Panc1 (cell line): ENCODE results near the gene LRRC73. TPM values are rescaled to one million over a fixed set of nuclear protein-coding genes. Genes with fewer than 3 reads are reported as not detected.

Source experiments
- ATAC-seq: fragments of 200-7000 bp; cut with Tn5 transposase; 2 replicates; pipeline ENCODE4 v1.9.1; 2020; ENCODE audit warnings: mild to moderate bottlenecking, moderate library complexity
- Bru-seq: library from RNA; stranded (reverse); fragments of 400-500 nt; gene quantifications from one replicate; lab custom pipeline; 2021; lab: Mats Ljungman, UMichigan
- BruChase-seq, 2 experiments: library from RNA; stranded (reverse); fragments of 400-500 nt; gene quantifications; one replicate each; lab custom pipeline; 2021; lab: Mats Ljungman, UMichigan
- BruUV-seq: library from RNA; stranded (reverse); fragments of 400-500 nt; replicated peaks from 2 replicates; lab custom pipeline; 2021; lab: Mats Ljungman, UMichigan
- CTCF ChIA-PET: fragments of 300-600 bp; sonication (Branson Sonifier 250); formaldehyde crosslinking; loops from one replicate; lab custom pipeline; 2022; ENCODE audit warnings: antibody characterized with exemption; lab: Charles Lee
- POLR2A ChIA-PET: fragments of 300-600 bp; sonication (Branson Sonifier 250); formaldehyde crosslinking; loops from one replicate; lab custom pipeline; 2022; ENCODE audit warnings: antibody characterized with exemption; lab: Charles Lee
- DNase-seq: peaks from one replicate; pipeline ENCODE4 v3.0.0-alpha.2; 2010; ENCODE audit warnings: low read depth, low spot score
- H3K27ac ChIP-seq: 2 replicates; pipeline ENCODE4 v1.5.1; 2011; ENCODE audit warnings: mild to moderate bottlenecking, low read length, inconsistent platforms
- H3K27me3 ChIP-seq: fragments of 200-500 bp; sonication (Bioruptor generic); 2 replicates; pipeline ENCODE4 v1.6.0; 2014; ENCODE audit warnings: low read length, inconsistent platforms; ENCODE audit not compliant: control insufficient read depth, insufficient read depth
- H3K36me3 ChIP-seq: fragments of 200-500 bp; sonication (Bioruptor generic); 2 replicates; pipeline ENCODE4 v1.5.1; 2014; ENCODE audit warnings: inconsistent platforms, mild to moderate bottlenecking, low read length, moderate library complexity; ENCODE audit not compliant: control insufficient read depth, insufficient read depth
- H3K4me1 ChIP-seq: 2 replicates; pipeline ENCODE4 v1.5.1; 2011; ENCODE audit warnings: inconsistent platforms, mild to moderate bottlenecking, low read length, moderate library complexity; ENCODE audit not compliant: control insufficient read depth, insufficient read depth
- H3K4me3 ChIP-seq, 2 experiments: 2 replicates each; pipeline ENCODE4 v1.5.1; 2011 to 2012; ENCODE audit warnings: low read depth in 2 of 2, low read length in 2 of 2, mild to moderate bottlenecking in 2 of 2, inconsistent platforms in 1 of 2, moderate library complexity in 1 of 2
- H3K9me3 ChIP-seq: fragments of 200-500 bp; sonication (Bioruptor generic); 2 replicates; pipeline ENCODE4 v1.5.1; 2014; ENCODE audit warnings: low read depth, mild to moderate bottlenecking, inconsistent platforms, low read length, moderate library complexity; ENCODE audit not compliant: control insufficient read depth, insufficient read depth
- CTCF ChIP-seq: fragments of 450-650 bp; IDR thresholded peaks from 2 replicates; pipeline ENCODE4 v1.5.1; 2017; ENCODE audit warnings: mild to moderate bottlenecking
- POLR2AphosphoS5 ChIP-seq: IDR thresholded peaks from 2 replicates; pipeline ENCODE4 v1.6.1; 2012; ENCODE audit warnings: mild to moderate bottlenecking, low read depth, low read length, moderate library complexity
- REST ChIP-seq, 2 experiments: IDR thresholded peaks; 2 replicates each; pipeline ENCODE4 v1.6.1; 2011 to 2012; ENCODE audit warnings: low read depth in 2 of 2, control low read depth in 1 of 2, low read length in 1 of 2, mild to moderate bottlenecking in 1 of 2, moderate library complexity in 1 of 2; ENCODE audit not compliant: insufficient read depth in 1 of 2
- SIN3A ChIP-seq: IDR thresholded peaks from 2 replicates; pipeline ENCODE4 v1.6.1; 2012; ENCODE audit warnings: low read depth, mild to moderate bottlenecking, low read length, moderate library complexity, borderline replicate concordance; ENCODE audit not compliant: insufficient read depth
- TCF7L2 ChIP-seq: IDR thresholded peaks from 2 replicates; pipeline ENCODE4 v1.6.1; 2011; ENCODE audit warnings: mild to moderate bottlenecking, low read depth, low read length, inconsistent platforms
- in situ Hi-C: cut with HindIII; loops from 2 replicates; pipeline ENCODE4 v1.10.0; 2016; ENCODE audit warnings: low sequenced_read_pairs, low pct_unique_long_range_greater_than_20kb
- intact Hi-C: fragments of 100-400 bp; cut with micrococcal nuclease; formaldehyde crosslinking; loops from one replicate; pipeline ENCODE4 v1.10.0; 2022; ENCODE audit not compliant: unreplicated experiment
- long read RNA-seq: library from polyadenylated mRNA; unstranded; transcript quantifications from one replicate; pipeline ENCODE4 v2.0.0, GENCODE V29; 2021; ENCODE audit not compliant: unreplicated experiment
- polyA plus RNA-seq: library from polyadenylated mRNA; unstranded; fragments of >200 nt; gene quantifications from one replicate; pipeline ENCODE4 v1.2.1, GENCODE V29; 2012; ENCODE audit warnings: missing spikeins; ENCODE audit not compliant: insufficient read length
- total RNA-seq: library from RNA; stranded (reverse); gene quantifications from one replicate; pipeline ENCODE4 v1.2.1, GENCODE V29; 2021; ENCODE audit not compliant: unreplicated experiment

LRRC73 gene, protein sequence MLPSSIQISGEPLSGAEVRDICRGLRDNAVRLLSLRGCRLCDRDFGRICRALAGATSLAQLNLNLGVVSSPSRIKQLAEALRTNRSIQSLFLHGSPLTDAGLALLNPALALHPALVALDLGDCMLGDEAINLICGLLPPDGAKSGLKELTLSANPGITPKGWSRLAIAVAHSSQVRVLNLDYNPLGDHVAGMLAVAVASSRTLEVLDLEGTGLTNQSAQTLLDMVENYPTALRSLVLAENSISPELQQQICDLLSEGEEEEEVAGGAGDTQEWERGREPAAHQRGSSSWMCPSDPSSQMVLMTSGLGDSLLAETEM
- 2.9 TPM for total RNA-seq
- 2.8 TPM for polyA plus RNA-seq
- Bru-seq, nascent RNA, result percentile 38 among the genes with signal in this experiment
- BruChase-seq, experiment 1, labeled RNA remaining after a 2-hour chase, result percentile 33 among the genes with signal in this experiment
- percentile 32 among the genes with signal in this experiment for BruChase-seq, experiment 2, labeled RNA remaining after a 6-hour chase
- long read RNA-seq, partial matches to known transcripts, result 3 of 6 reads
- long read RNA-seq, other reads (novel, unspliced or antisense), result 1 of 6 reads

GRCh38 chr6:43509984-43510826 is at the start of gene LRRC73:
LRRC73 (minus strand) TSS chr6:43510346; CDS start chr6:43509785, 561 bp downstream.
- no TSS peak for BruUV-seq
- Histone ChIP-seq H3K9me3 (no peaks in the 10 kb centered on the region), H3K4me3 (peak within 1 kb of the TSS; percentile 52 to 59), H3K4me1 (peaks cover 14% of the 10 kb centered on the region), H3K36me3 (peaks cover 3% of the 10 kb centered on the region; the same call in 1 of the 2 replicates), H3K27me3 (no peaks in the 10 kb centered on the region), H3K27ac (peak within 1 kb of the TSS; percentile 70)
- in situ Hi-C loops (no loop called here), intact Hi-C loops (no loop called here)
- no peak for DNase-seq
- POLR2A ChIA-PET, result interaction anchor here (0.6 to 0.8 kb wide), 2 partner anchors 32 to 141 kb away, joined by 3 read pairs; partner anchors contain the start of gene ZNF318
- no peak for TF ChIP-seq CTCF
- TF ChIP-seq POLR2AphosphoS5, result peak; percentile 41
- TF ChIP-seq SIN3A, result peak; percentile 87; the same call in 1 of the 2 replicates
- TF ChIP-seq TCF7L2, result peak; percentile 80
- no peak for TF ChIP-seq REST (IDR thresholded peaks at IDR 0.05; ENCODE audit: insufficient read depth in 1 of 2, low read depth in 2 of 2, low read length in 1 of 2)
- CTCF ChIA-PET, result interaction anchor here (0.8 kb wide), 1 partner anchor 33 kb away, joined by 3 read pairs; the partner anchor contains the start of gene TJAP1
- ATAC-seq, result peak; percentile 89

DNA sequence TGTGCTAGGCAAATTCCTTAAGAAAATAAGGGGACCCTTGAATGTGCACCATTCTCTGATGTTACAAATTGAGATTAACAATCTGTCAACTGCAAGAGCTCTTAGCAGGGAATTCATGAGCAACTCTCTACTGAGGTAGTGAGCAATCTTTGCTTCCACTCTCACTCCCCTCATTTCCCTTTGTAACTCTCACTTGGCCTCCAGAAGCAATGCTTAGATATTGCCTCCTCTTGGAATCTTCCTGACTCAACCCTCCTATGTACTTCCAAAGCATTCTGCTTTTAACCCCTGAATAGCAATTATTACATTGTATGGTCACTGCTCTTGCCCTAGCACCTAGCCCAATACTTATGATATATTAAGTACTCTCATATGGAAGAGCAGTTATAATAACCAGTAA is 49.2 kb upstream of the LRRC73 start:
- TSS peak; percentile 12 for BruUV-seq
- 0 out of 2 replicates have a peak, but pooled peaks have one; percentile 21 for ATAC-seq
- DNase-seq, result no peak
- no peak overlapping the region for H3K4me3 ChIP-seq
- peaks cover 54% of the 10 kb centered on the region for H3K36me3 ChIP-seq
- no peak overlapping the region for H3K27ac ChIP-seq
- in situ Hi-C loops, result no loop called here
- intact Hi-C loops, result no loop called here
- ChIA-PET CTCF (no interaction called here), POLR2A (no interaction called here)
- no peaks in the 10 kb centered on the region for H3K4me1 ChIP-seq
- H3K9me3 ChIP-seq, result no peaks in the 10 kb centered on the region
- TF ChIP-seq SIN3A, result no peak
- TF ChIP-seq CTCF, result no peak
- TF ChIP-seq POLR2AphosphoS5, result no peak
- TF ChIP-seq REST (IDR thresholded peaks at IDR 0.05; ENCODE audit: insufficient read depth in 1 of 2, low read depth in 2 of 2, low read length in 1 of 2), result no peak
- no peak for TF ChIP-seq TCF7L2
- no peaks in the 10 kb centered on the region for H3K27me3 ChIP-seq
